ENCODE results near the gene HPD. TPM values are rescaled to one million over a fixed set of nuclear protein-coding genes. Genes with fewer than 3 reads are reported as not detected.
A peak's percentile ranks its signal among the peaks of the same experiment; 100 is the strongest.

The HPD gene
- total RNA-seq, 2 donors from 2014 or later = 1.2 to 6.8 TPM

DNA sequence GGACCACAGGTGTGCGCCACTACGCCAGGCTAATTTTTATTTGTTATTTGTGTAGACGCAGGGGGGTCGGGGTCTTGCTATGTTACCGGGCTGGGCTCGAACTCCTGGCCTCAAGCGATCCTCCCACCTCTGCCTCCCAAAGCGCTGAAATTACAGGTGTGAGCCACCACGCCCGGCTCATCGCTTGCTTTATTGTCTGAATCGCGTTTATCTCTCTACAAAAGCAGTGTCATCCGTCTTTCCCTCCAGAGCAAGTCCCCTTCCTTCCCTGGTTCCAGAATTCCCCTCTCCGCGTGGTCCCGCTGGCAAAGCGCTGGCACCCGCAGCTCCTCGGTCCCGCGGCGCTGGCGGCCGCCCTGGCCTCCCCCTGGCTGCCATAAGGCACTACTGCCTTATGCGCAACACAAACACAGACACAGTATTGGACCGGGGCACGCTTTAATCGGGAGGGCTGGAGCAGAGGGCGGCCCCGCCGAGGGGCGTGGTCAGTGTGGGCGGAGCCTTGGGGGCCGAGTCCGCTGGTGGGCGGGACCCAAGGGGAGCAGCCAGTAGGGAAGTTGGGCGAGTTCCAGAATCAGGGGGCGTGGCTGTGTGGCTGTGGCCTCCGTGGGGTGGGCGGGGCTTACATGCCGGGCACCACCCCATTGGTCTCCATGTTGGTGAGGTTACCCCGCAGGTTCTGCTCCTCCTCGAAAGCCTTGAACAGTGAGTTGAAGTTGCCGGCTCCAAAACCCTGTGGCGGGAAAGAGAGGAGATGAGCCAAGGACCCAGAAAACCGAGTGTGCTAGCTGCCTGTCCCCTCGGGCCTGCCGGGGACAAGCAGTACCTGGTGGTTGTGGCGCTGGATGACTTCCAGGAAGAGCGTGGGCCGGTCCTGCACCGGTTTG lies 19.3 kb downstream of the HPD start:
- Histone ChIP-seq H3K9me3 (no peaks in the 10 kb centered on the region), H3K36me3 (no peaks in the 10 kb centered on the region), H3K4me1 (ENCODE audit: control insufficient read depth in 1 of 2, low read depth in 2 of 2) (peaks cover 0 to 6% of the 10 kb centered on the region in 2 donors), H3K27ac (peak overlapping the region; percentile 63 to 69), H3K27me3 (replicated peaks; ENCODE audit: insufficient read depth) (no peaks in the 10 kb centered on the region), H3K4me3 (peak overlapping the region; percentile 78)
- peak; percentile 43 for TF ChIP-seq CTCF (IDR thresholded peaks at IDR 0.05)
- ATAC-seq (ENCODE audit: insufficient number of reproducible peaks, low FRiP score, low read depth) (peak; percentile 96), DNase-seq (ENCODE audit: low spot score) (peak; percentile 100)

DNA sequence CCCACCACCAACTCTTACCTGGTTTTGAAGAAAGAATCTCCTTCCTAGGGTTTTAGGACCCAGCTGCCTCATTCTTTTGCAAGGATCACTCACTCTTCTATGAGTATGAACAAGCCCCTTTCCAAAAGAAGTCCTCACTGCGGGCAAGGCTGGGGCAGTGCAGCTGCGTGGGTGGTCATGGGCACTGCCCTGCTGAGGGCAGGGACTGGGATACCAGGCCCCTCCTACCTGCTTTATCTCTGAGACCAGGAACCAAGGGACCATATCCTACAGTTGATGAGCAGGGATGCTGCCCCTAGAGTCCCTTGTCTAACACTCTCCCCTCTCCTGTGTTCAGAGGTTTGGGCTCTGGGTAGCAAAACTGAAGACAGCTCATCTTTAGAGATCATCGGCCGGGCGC lies 20.5 kb downstream of the HPD start:
- H3K9me3 ChIP-seq = no peaks in the 10 kb centered on the region
- H3K4me1 ChIP-seq (ENCODE audit: control insufficient read depth in 1 of 2, low read depth in 2 of 2) = peaks cover 0 to 6% of the 10 kb centered on the region in 2 donors
- H3K4me3 ChIP-seq = no peak overlapping the region
- ATAC-seq (ENCODE audit: insufficient number of reproducible peaks, low FRiP score, low read depth) (no peak), DNase-seq (ENCODE audit: low spot score) (no peak)
- TF ChIP-seq CTCF (IDR thresholded peaks at IDR 0.05) = no peak
- H3K36me3 ChIP-seq = no peaks in the 10 kb centered on the region
- no peak overlapping the region for H3K27ac ChIP-seq
- H3K27me3 ChIP-seq (replicated peaks; ENCODE audit: insufficient read depth) = no peaks in the 10 kb centered on the region

DNA sequence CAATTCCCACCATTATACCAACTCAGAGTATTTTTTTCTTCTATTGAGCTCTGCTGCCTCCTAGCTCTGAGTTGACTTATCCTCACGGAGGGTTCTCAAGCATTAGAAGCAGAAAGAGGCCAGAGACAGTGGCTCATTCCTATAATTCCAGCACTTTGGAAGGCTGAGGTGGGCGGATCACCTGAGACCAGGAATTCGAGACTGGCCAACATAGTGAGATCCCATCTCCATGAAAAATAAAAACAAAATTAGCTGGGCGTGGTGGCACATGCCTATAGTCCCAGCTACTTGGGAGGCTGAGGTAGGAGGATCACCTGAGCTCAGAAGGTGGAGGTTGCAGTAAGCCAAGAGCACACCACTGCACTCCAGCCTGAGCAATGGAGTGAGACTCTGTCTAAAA lies 21.0 kb downstream of the HPD start:
- Histone ChIP-seq H3K4me3 (no peak overlapping the region), H3K27me3 (replicated peaks; ENCODE audit: insufficient read depth) (no peaks in the 10 kb centered on the region), H3K27ac (no peak overlapping the region), H3K9me3 (no peaks in the 10 kb centered on the region), H3K36me3 (no peaks in the 10 kb centered on the region), H3K4me1 (ENCODE audit: control insufficient read depth in 1 of 2, low read depth in 2 of 2) (peaks cover 0 to 6% of the 10 kb centered on the region in 2 donors)
- ATAC-seq (ENCODE audit: insufficient number of reproducible peaks, low FRiP score, low read depth) (no peak), DNase-seq (ENCODE audit: low spot score) (no peak)
- TF ChIP-seq CTCF (IDR thresholded peaks at IDR 0.05) = no peak

GRCh38 chr12:121831571-121832245 lies 27.0 kb downstream of the HPD start:
- no peak for TF ChIP-seq CTCF (IDR thresholded peaks at IDR 0.05)
- no peak overlapping the region for H3K27ac ChIP-seq
- no peaks in the 10 kb centered on the region for H3K9me3 ChIP-seq
- H3K4me3 ChIP-seq = no peak overlapping the region
- peaks cover 54% of the 10 kb centered on the region for H3K36me3 ChIP-seq
- no peaks in the 10 kb centered on the region for H3K4me1 ChIP-seq (ENCODE audit: control insufficient read depth in 1 of 2, low read depth in 2 of 2)
- DNase-seq (ENCODE audit: low spot score) (no peak), ATAC-seq (ENCODE audit: insufficient number of reproducible peaks, low FRiP score, low read depth) (no peak)
- H3K27me3 ChIP-seq (replicated peaks; ENCODE audit: insufficient read depth) = no peaks in the 10 kb centered on the region

DNA sequence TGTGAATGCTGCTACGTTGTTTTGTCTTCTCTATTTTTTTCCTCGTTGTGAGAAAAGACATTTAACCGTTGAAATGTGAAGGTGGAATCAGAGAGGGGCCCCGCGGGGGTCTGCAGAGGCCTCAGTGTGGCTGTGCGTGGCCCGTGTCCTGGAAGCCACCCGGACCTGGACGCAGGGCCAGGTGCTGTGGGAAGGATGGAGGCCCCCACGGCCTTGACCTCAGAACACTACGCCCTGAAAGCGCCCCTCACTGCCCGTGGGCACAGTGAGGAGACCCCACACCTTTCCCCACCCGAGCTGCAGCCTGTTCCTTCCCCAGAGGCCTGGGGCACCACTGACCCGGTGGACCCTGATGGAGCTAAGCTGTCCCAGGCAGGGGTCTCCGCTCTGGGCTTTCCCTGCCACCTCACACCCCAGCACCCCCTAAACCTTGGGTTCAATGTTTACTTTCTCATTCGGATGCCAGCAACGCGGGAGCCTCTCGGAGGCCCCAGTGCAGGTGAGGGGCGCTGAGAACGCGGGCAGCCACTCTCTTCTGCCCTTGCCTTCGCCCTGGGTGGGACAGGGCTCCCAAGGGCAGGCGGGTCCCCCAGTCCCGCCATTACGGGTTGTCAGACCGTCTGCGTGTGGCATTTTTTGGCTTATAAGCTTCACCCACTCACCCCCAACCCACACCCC lies 27.9 kb downstream of the HPD start:
- no peak overlapping the region for H3K4me3 ChIP-seq
- H3K36me3 ChIP-seq = peaks cover 60% of the 10 kb centered on the region
- DNase-seq (ENCODE audit: low spot score) (no peak), ATAC-seq (ENCODE audit: insufficient number of reproducible peaks, low FRiP score, low read depth) (no peak)
- H3K4me1 ChIP-seq (ENCODE audit: control insufficient read depth in 1 of 2, low read depth in 2 of 2) = no peaks in the 10 kb centered on the region
- H3K27ac ChIP-seq = no peak overlapping the region
- no peak for TF ChIP-seq CTCF (IDR thresholded peaks at IDR 0.05)
- H3K27me3 ChIP-seq (replicated peaks; ENCODE audit: insufficient read depth) = no peaks in the 10 kb centered on the region
- no peaks in the 10 kb centered on the region for H3K9me3 ChIP-seq
